NK-92 (cell line): ENCODE measurements around the gene STIMATE.

Experiments used
- DNase-seq: peaks from one replicate; lab custom pipeline; 2025; ENCODE audit not compliant: unreplicated experiment; lab: John Stamatoyannopoulos, UW

The STIMATE gene

GRCh38 chr3:52824037-52824436 is 73.3 kb downstream of the STIMATE start:
- DNase-seq, result no peak

GRCh38 chr3:52822363-52822762 is 75.0 kb downstream of the STIMATE start:
- no peak for DNase-seq

GRCh38 chr3:52820736-52821135 is 76.6 kb downstream of the STIMATE start:
- no peak for DNase-seq

GRCh38 chr3:52819936-52820335 is 77.4 kb downstream of the STIMATE start:
- no peak for DNase-seq

GRCh38 chr3:52817860-52818259 is 79.5 kb downstream of the STIMATE start:
- no peak for DNase-seq

GRCh38 chr3:52817221-52817620 is 80.1 kb downstream of the STIMATE start:
- DNase-seq, result no peak

- DNase-seq, result no peak
Measured at GRCh38 chr3:52816654-52817053, 80.7 kb downstream of the STIMATE start.

- DNase-seq, result no peak
Measured at GRCh38 chr3:52816199-52816598, 81.1 kb downstream of the STIMATE start.

- DNase-seq, result no peak
Measured at GRCh38 chr3:52813810-52814209, 83.5 kb downstream of the STIMATE start.

GRCh38 chr3:52811452-52812011 is 85.8 kb downstream of the STIMATE start:
- DNase-seq, result no peak

- DNase-seq, result no peak
Measured at GRCh38 chr3:52810923-52811322, 86.4 kb downstream of the STIMATE start.

GRCh38 chr3:52809662-52810377 is 87.5 kb downstream of the STIMATE start:
- no peak for DNase-seq

- DNase-seq, result no peak
Measured at GRCh38 chr3:52809149-52809548, 88.2 kb downstream of the STIMATE start.

GRCh38 chr3:52805270-52806039 is 91.9 kb downstream of the STIMATE start:
- no peak for DNase-seq

- no peak for DNase-seq
Measured at GRCh38 chr3:52801839-52802238, 95.5 kb downstream of the STIMATE start.

- no peak for DNase-seq
Measured at GRCh38 chr3:52800079-52800478, 97.3 kb downstream of the STIMATE start.

- DNase-seq, result no peak
Measured at GRCh38 chr3:52798978-52799476, 98.3 kb downstream of the STIMATE start.

GRCh38 chr3:52798376-52798977 is 98.9 kb downstream of the STIMATE start:
- no peak for DNase-seq

- no peak for DNase-seq
Measured at GRCh38 chr3:52796411-52796810, 100.9 kb downstream of the STIMATE start.

- DNase-seq, result no peak
Measured at GRCh38 chr3:52795298-52795900, 101.9 kb downstream of the STIMATE start.

- no peak for DNase-seq
Measured at GRCh38 chr3:52794612-52795099, 102.7 kb downstream of the STIMATE start, which contains the start of gene ITIH3. Gene ITIH3 (plus strand): TSS chr3:52794796. CDS start chr3:52794804, 8 bp downstream.
